Breast epithelium (tissue), 3 donors: ENCODE data around the gene CNOT10.

ENCODE experiments used
- CTCF ChIP-seq, 3 donors: fragments of 450-650 bp; IDR thresholded peaks; one replicate each; pipeline ENCODE4 v1.5.1; 2016 to 2017; ENCODE audit warnings: antibody characterized with exemption in 3 of 3, mild to moderate bottlenecking in 3 of 3, moderate library complexity in 3 of 3
- POLR2A ChIP-seq: fragments of 450-650 bp; IDR thresholded peaks from one replicate; pipeline ENCODE4 v1.6.1; 2016; ENCODE audit warnings: antibody characterized with exemption, mild to moderate bottlenecking, moderate library complexity
- POLR2AphosphoS5 ChIP-seq, 3 donors: sonication (generic); formaldehyde crosslinking; IDR thresholded peaks; one replicate each; pipeline ENCODE4 v1.6.1; 2017; ENCODE audit warnings: antibody characterized with exemption in 3 of 3

GRCh38 chr3:32757618-32758374, 72.8 kb downstream of the CNOT10 start:
- TF ChIP-seq POLR2A (no peak), CTCF (IDR thresholded peaks at IDR 0.05) (no peak), POLR2AphosphoS5 (IDR thresholded peaks at IDR 0.05) (no peak)
